ENCODE results near the gene ABCG1.

ABCG1 gene

GRCh38 chr21:42302076-42302650 lies 83.2 kb downstream of the ABCG1 start:
- Mint-ChIP-seq H3K27ac (no peak overlapping the region), H3K27me3 (peaks cover 13 to 14% of the 10 kb centered on the region in 2 donors), H3K4me1 (peaks cover 0 to 2% of the 10 kb centered on the region in 2 donors), H3K4me3 (no peak overlapping the region), H3K36me3 (peaks cover under 1 to 1% of the 10 kb centered on the region in 2 donors), H3K9me3 (no peaks in the 10 kb centered on the region)
- DNase-seq (no peak), ATAC-seq (replicated peaks) (no peak)

GRCh38 chr21:42302794-42303193 lies 83.9 kb downstream of the ABCG1 start:
- Mint-ChIP-seq H3K4me1 (peaks cover 0 to 2% of the 10 kb centered on the region in 2 donors), H3K4me3 (no peak overlapping the region), H3K9me3 (no peaks in the 10 kb centered on the region), H3K36me3 (no peaks in the 10 kb centered on the region), H3K27ac (no peak overlapping the region), H3K27me3 (peaks cover 14 to 17% of the 10 kb centered on the region in 2 donors)
- DNase-seq, result no peak
- no peak for ATAC-seq (replicated peaks)

GRCh38 chr21:42303443-42303842 lies 84.5 kb downstream of the ABCG1 start:
- no peaks in the 10 kb centered on the region for H3K36me3 Mint-ChIP-seq
- no peak for ATAC-seq (replicated peaks)
- H3K9me3 Mint-ChIP-seq, result no peaks in the 10 kb centered on the region
- peaks cover 0 to 2% of the 10 kb centered on the region in 2 donors for H3K4me1 Mint-ChIP-seq
- H3K27ac Mint-ChIP-seq, result no peak overlapping the region
- H3K27me3 Mint-ChIP-seq, result peaks cover 20 to 23% of the 10 kb centered on the region in 2 donors
- no peak overlapping the region for H3K4me3 Mint-ChIP-seq
- DNase-seq, result no peak

- Mint-ChIP-seq H3K27ac (no peak overlapping the region), H3K4me3 (no peak overlapping the region), H3K36me3 (no peaks in the 10 kb centered on the region), H3K9me3 (no peaks in the 10 kb centered on the region), H3K4me1 (peaks cover 2 to 5% of the 10 kb centered on the region in 2 donors), H3K27me3 (peaks cover 24 to 36% of the 10 kb centered on the region in 2 donors)
- DNase-seq (no peak), ATAC-seq (replicated peaks) (no peak)
Measured at GRCh38 chr21:42304556-42305454, 85.9 kb downstream of the ABCG1 start.

GRCh38 chr21:42305707-42306147 lies 86.8 kb downstream of the ABCG1 start:
- Mint-ChIP-seq H3K27ac (peak overlapping the region; percentile 65), H3K27me3 (peaks cover 27 to 45% of the 10 kb centered on the region in 2 donors)

GRCh38 chr21:42306366-42307035 lies 87.6 kb downstream of the ABCG1 start:
- Mint-ChIP-seq H3K27me3 (peaks cover 27 to 45% of the 10 kb centered on the region in 2 donors), H3K27ac (no peak overlapping the region), H3K9me3 (no peaks in the 10 kb centered on the region), H3K4me1 (peaks cover 0 to 7% of the 10 kb centered on the region in 2 donors), H3K4me3 (no peak overlapping the region), H3K36me3 (no peaks in the 10 kb centered on the region)
- DNase-seq (no peak), ATAC-seq (replicated peaks) (no peak)

More at GRCh38 chr21:42305707-42306147, 86.8 kb downstream of the ABCG1 start:
- Mint-ChIP-seq H3K4me3 (no peak overlapping the region), H3K36me3 (no peaks in the 10 kb centered on the region), H3K9me3 (no peaks in the 10 kb centered on the region), H3K4me1 (peaks cover 0 to 7% of the 10 kb centered on the region in 2 donors)
- DNase-seq (no peak), ATAC-seq (replicated peaks) (no peak)

GRCh38 chr21:42307106-42307505 lies 88.2 kb downstream of the ABCG1 start:
- peaks cover 0 to 7% of the 10 kb centered on the region in 2 donors for H3K4me1 Mint-ChIP-seq
- H3K4me3 Mint-ChIP-seq, result no peak overlapping the region
- H3K36me3 Mint-ChIP-seq, result no peaks in the 10 kb centered on the region
- ATAC-seq (replicated peaks) (no peak), DNase-seq (no peak)
- H3K27me3 Mint-ChIP-seq, result peaks cover 27 to 45% of the 10 kb centered on the region in 2 donors
- H3K27ac Mint-ChIP-seq, result no peak overlapping the region
- H3K9me3 Mint-ChIP-seq, result no peaks in the 10 kb centered on the region

- H3K4me3 Mint-ChIP-seq, result no peak overlapping the region
Measured at GRCh38 chr21:42308161-42308913, 89.4 kb downstream of the ABCG1 start.

GRCh38 chr21:42308914-42309752 lies 90.2 kb downstream of the ABCG1 start:
- Mint-ChIP-seq H3K27ac (no peak overlapping the region), H3K4me3 (no peak overlapping the region), H3K9me3 (no peaks in the 10 kb centered on the region), H3K4me1 (peaks cover 0 to 7% of the 10 kb centered on the region in 2 donors), H3K27me3 (peaks cover 27 to 45% of the 10 kb centered on the region in 2 donors), H3K36me3 (no peaks in the 10 kb centered on the region)
- ATAC-seq (replicated peaks) (no peak), DNase-seq (no peak)

More at GRCh38 chr21:42308161-42308913, 89.4 kb downstream of the ABCG1 start:
- H3K36me3 Mint-ChIP-seq, result no peaks in the 10 kb centered on the region
- H3K27me3 Mint-ChIP-seq, result peaks cover 27 to 45% of the 10 kb centered on the region in 2 donors
- H3K9me3 Mint-ChIP-seq, result no peaks in the 10 kb centered on the region
- H3K27ac Mint-ChIP-seq, result no peak overlapping the region
- DNase-seq (no peak), ATAC-seq (replicated peaks) (no peak)
- peaks cover 0 to 7% of the 10 kb centered on the region in 2 donors for H3K4me1 Mint-ChIP-seq

- H3K27me3 Mint-ChIP-seq, result peaks cover 27 to 45% of the 10 kb centered on the region in 2 donors
- H3K4me1 Mint-ChIP-seq, result peaks cover 0 to 7% of the 10 kb centered on the region in 2 donors
- no peak overlapping the region for H3K4me3 Mint-ChIP-seq
- no peaks in the 10 kb centered on the region for H3K9me3 Mint-ChIP-seq
- ATAC-seq (replicated peaks) (peak; percentile 83 to 84), DNase-seq (peak; percentile 38)
- no peak overlapping the region for H3K27ac Mint-ChIP-seq
- H3K36me3 Mint-ChIP-seq, result no peaks in the 10 kb centered on the region
Measured at GRCh38 chr21:42309753-42310213, 90.8 kb downstream of the ABCG1 start.

GRCh38 chr21:42310411-42311001 lies 91.6 kb downstream of the ABCG1 start:
- ATAC-seq (replicated peaks), result no peak
- H3K27me3 Mint-ChIP-seq, result peaks cover 27 to 45% of the 10 kb centered on the region in 2 donors
- H3K9me3 Mint-ChIP-seq, result no peaks in the 10 kb centered on the region
- H3K27ac Mint-ChIP-seq, result no peak overlapping the region
- DNase-seq, result no peak
- H3K36me3 Mint-ChIP-seq, result no peaks in the 10 kb centered on the region
- H3K4me1 Mint-ChIP-seq, result peaks cover 0 to 7% of the 10 kb centered on the region in 2 donors
- H3K4me3 Mint-ChIP-seq, result no peak overlapping the region

- Mint-ChIP-seq H3K4me3 (no peak overlapping the region), H3K27me3 (peaks cover 23 to 41% of the 10 kb centered on the region in 2 donors), H3K36me3 (no peaks in the 10 kb centered on the region), H3K27ac (no peak overlapping the region), H3K4me1 (peaks cover 0 to 7% of the 10 kb centered on the region in 2 donors), H3K9me3 (no peaks in the 10 kb centered on the region)
- no peak for ATAC-seq (replicated peaks)
- no peak for DNase-seq
Measured at GRCh38 chr21:42311160-42311559, 92.2 kb downstream of the ABCG1 start.
